Epithelial cell of proximal tubule (primary cell): ENCODE data around the gene DPYSL3. TPM values are rescaled to one million over a fixed set of nuclear protein-coding genes. Genes with fewer than 3 reads are reported as not detected.

ENCODE experiments used
- DNase-seq: peaks from one replicate; pipeline ENCODE4 v3.0.0-alpha.2; 2011; ENCODE audit warnings: low read depth
- H3K4me3 ChIP-seq: 2 replicates; pipeline ENCODE4 v1.5.1; 2011; ENCODE audit warnings: low read depth, mild to moderate bottlenecking, low read length
- total RNA-seq: library from RNA; depleted of rRNA; stranded (reverse); fragments of >200 nt; gene quantifications from 2 replicates; pipeline ENCODE4 v1.2.3, GENCODE V29; 2015
- TF ChIP-seq, protein P1 (sequence below): conservative IDR thresholded peaks from 2 replicates; pipeline ENCODE4 v1.5.1; 2012; ENCODE audit warnings: low read depth, mild to moderate bottlenecking, low read length

The DPYSL3 gene
- total RNA-seq, 1 donor from 2014 or later: 38.3 TPM

DNA sequence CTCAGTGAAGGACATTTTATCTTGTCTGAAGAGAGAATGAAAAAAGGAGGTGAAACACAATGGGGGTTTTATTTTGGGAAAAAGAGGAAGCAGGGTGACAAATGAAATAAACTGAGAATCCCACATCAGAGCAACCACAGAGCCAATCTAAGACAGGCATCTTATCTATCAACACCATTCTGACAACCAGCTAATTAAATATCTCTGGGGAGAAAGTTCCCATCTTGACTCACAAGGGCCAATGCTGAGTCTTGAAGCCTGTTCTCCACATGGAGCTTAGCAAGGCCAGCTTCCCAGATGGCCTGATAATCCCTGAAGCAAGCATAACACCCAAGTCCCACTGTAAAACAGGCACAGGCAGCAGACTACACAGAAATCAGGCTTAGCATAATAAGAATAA, 30.4 kb downstream of the DPYSL3 start:
- no peak for DNase-seq
- H3K4me3 ChIP-seq: no peak overlapping the region
- TF ChIP-seq, protein P1, sequence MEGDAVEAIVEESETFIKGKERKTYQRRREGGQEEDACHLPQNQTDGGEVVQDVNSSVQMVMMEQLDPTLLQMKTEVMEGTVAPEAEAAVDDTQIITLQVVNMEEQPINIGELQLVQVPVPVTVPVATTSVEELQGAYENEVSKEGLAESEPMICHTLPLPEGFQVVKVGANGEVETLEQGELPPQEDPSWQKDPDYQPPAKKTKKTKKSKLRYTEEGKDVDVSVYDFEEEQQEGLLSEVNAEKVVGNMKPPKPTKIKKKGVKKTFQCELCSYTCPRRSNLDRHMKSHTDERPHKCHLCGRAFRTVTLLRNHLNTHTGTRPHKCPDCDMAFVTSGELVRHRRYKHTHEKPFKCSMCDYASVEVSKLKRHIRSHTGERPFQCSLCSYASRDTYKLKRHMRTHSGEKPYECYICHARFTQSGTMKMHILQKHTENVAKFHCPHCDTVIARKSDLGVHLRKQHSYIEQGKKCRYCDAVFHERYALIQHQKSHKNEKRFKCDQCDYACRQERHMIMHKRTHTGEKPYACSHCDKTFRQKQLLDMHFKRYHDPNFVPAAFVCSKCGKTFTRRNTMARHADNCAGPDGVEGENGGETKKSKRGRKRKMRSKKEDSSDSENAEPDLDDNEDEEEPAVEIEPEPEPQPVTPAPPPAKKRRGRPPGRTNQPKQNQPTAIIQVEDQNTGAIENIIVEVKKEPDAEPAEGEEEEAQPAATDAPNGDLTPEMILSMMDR: no peak

DNA sequence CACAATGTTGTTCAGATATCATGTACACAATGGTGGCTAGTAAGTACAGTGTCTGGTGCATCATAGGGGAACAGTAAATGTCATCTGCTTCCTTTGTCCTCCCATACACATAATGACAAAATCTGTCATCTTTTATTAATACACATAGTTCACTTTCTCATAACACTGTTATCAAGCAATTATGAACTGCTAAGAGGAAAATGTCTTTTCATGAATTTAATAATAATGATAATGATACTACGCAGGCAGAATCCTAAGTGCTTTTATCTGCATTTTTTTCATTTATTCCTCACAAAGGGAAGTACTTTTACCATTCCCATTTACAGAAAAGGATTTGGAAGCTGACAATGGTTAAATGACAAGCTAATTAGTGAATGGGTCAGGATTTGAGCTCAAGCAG, 35.7 kb downstream of the DPYSL3 start:
- TF ChIP-seq, protein P1: no peak
- DNase-seq: no peak
- no peak overlapping the region for H3K4me3 ChIP-seq

DNA sequence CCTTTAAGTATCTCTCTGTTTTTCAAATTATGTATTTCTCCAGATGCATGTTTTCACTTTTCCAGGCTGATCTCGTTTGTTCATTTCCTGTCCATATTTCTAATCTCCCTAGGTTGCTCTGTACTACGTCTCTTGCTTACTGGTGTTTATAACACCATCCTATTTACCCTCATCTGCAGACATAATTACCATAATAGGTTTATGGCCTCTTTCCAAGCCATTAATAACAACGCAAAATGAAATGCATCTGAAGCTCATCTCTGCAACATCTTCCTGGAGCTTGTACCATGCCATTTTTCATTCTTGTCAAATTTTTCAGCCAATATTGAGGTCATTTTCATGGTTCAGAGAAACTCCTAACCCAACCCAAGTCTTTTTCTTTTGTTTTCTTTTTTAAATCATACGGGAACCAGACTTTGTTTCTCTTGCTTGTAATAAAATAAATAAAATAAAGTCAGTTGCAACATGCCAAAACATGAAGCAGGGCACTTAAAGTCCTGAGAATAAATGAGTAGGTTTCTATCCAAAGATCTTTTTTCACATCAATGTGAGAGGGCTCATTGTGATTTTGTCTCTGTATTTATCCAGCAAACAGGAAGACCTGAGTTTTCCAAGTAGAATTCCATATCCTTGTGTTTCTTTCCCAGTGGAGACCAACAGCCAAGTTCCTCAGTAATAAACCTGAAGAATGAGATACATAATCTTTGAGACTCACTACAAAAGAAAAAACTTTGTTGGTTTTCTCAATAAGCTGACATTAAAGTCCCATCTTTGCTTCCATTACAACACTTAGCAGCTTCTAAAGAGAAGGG, 37.0 kb downstream of the DPYSL3 start:
- no peak overlapping the region for H3K4me3 ChIP-seq
- no peak for DNase-seq

DNA sequence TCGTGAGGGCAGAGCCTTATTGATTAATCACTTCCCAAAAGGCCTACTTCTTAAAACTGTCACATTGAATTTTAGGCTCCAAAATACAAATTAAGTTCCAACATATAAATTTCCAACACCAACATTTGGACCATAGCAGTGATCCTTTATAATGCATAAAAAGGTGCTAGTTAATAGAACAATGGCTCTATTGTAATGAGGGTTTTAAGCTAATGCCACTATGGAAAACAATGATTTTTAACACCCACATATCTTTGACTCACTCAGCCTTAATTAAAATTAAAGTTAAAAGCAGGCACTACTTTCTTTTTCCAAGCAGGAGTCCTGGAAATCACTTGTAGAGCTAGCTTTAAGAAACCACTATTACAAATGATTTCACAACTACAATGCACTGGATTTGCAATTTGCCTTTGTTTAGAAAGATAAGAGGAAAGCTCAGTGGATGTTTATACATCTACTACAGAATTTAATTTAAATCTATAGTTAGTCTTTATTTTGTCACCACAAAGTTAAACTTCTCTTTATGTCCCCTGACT, 41.8 kb downstream of the DPYSL3 start:
- TF ChIP-seq, protein P1: no peak
- no peak overlapping the region for H3K4me3 ChIP-seq
- DNase-seq: no peak

More for the DNA sequence above, 37.0 kb downstream of the DPYSL3 start:
- TF ChIP-seq, protein P1: no peak

DNA sequence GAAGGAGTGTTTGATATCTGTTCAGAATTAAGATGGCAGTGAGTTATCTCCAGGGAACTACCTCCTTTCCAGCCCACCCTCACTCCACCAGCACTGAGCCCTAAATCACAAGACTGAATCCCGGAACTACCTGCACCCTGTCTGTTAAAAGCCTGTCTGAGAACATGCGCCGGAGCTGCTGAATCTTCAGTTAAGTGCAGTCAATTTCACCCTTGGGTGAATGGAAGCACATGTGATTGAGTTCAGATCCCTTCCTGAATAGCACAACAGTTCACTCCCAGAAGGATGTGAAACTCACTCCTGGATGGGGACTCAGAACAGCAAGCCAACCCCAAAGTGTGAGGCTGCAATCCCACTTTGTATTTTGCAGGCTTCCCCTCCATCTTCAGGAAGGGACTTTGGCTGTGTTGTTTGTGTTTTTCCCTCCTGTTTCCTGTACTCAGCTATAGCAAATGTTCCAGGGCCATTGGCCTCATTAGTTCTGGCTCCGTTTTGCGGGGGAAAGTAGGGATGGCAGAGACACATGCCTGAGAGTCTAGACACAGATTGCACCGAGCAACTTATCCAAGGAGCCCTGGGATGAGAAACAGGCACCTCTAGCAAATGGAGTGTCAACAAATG, 43.4 kb downstream of the DPYSL3 start:
- no peak overlapping the region for H3K4me3 ChIP-seq
- DNase-seq: no peak
- TF ChIP-seq, protein P1: no peak

DNA sequence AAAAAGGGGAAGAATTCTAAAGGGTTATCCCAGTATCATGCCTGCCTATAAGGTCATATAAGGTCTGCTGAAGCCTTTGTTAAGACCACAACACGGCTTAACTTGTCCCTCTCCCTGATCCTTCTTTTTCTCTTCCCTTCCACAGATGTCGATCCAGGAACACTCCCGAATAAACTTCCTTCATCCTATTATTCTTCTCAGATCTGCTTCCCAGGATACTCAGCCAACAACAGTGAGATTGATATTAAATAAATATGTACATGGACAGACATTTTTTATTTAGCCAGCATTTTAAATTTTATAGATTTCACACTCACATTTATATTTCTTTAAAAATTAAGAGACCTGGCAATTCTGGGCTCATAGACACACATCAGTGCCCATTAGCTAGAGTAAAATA, 44.1 kb downstream of the DPYSL3 start:
- no peak for DNase-seq
- TF ChIP-seq, protein P1: no peak
- no peak overlapping the region for H3K4me3 ChIP-seq

DNA sequence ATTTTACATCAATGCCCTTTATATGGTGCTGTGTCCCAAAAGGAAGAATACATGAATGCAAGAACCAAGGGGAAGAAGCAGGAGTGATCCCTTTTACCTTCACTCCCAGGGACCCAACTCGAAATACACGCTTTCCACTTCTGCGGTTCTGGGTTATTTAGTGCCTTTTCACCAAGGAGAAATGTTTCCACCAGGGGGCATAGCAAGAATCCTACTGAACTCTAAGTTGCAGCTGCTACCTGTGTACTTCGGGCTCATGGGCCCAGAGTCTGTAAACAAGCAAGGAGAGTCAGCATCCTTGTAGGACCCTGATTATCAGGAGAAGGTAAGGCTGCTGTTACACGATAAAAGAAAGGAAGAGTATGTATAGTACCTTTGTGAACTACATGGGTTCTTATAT, 45.7 kb downstream of the DPYSL3 start:
- DNase-seq: no peak
- TF ChIP-seq, protein P1: peak; percentile 78
- H3K4me3 ChIP-seq: no peak overlapping the region
